A549 treated with ZK216348 at 1 μM for 4 hours (cell line): ENCODE measurements around the gene KLHL18. TPM values are rescaled to one million over a fixed set of nuclear protein-coding genes. Genes with fewer than 3 reads are reported as not detected.

Experiments
- total RNA-seq: library from RNA; stranded (reverse); fragments of 200-300 nt; extraction: Qiagen RNA extraction; gene quantifications from 5 replicates; pipeline ENCODE4 v1.2.3, GENCODE V29; 2022; ENCODE audit warnings: low read depth

KLHL18 gene
- 10.2 to 18.4 TPM (median 13.7 TPM) in 5 replicates for total RNA-seq

DNA sequence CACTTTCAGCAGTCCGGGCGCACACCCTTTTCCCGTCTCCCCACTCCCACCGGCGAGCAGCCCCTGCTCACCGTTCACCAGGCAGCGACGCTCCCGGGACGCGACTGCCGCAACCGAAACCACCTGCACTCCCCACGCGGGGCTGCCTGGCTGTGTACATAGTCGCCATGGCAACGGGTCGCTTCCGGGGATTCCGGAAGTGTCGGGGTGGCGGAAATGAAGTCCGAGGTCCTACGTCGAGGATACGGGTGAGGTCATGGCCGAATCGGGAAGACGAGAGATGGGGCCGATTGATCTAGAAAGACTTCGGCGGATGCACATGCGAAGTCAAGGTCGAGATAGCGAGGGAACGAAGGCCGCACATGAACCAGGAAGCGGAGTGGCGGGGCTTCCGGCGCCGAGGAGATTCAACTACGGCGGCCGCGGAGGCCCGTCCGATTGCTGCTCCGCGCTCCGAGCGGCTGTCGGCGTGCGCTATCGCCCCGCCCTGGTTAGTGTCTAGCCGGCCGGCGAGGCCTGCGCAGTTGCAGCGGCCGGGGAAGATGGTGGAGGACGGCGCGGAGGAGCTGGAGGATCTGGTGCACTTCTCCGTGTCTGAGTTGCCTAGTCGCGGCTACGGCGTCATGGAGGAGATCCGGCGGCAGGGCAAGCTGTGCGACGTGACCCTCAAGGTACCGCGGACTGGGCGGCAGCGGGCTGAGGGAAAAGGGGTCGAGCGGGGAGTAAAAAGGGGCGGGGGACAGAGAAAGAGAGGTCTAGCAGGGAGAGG is at the start of gene KLHL18, which contains the start of gene KIF9:
KLHL18 (plus strand) TSS at position 521 of the 769 bp plus-strand sequence; CDS start at position 543, 22 bp downstream.
KIF9 (minus strand) TSS at position 376 of the 769 bp plus-strand sequence. CDS start 5,425 bp downstream, outside the sequence.

GRCh38 chr3:47380601-47381316 is 98.0 kb downstream of the KLHL18 start, which contains the start of gene PTPN23:
Gene PTPN23, plus strand, starts transcription at chr3:47381021. Its CDS starts 76 bp downstream, at chr3:47381097.

Other genes starting within 250 kb of the KLHL18 start
- 18.1 to 24.9 TPM (median 19.8 TPM) in 5 replicates for gene SETD2, start 118.8 kb upstream of the KLHL18 start, total RNA-seq
- 16.3 to 22.0 TPM (median 19.9 TPM) in 5 replicates for gene KIF9, start 145 bp upstream of the KLHL18 start, total RNA-seq
- gene PTPN23, start 98.1 kb downstream of the KLHL18 start, total RNA-seq: 20.9 to 29.6 TPM (median 23.5 TPM) in 5 replicates
- gene SCAP, start 193.0 kb downstream of the KLHL18 start, total RNA-seq: 16.0 to 34.3 TPM (median 30.3 TPM) in 5 replicates
- gene ELP6, start 230.8 kb downstream of the KLHL18 start, total RNA-seq: 25.5 to 31.3 TPM (median 27.5 TPM) in 5 replicates